Epithelial cell of proximal tubule (primary cell): Measurements from ENCODE around the gene CXXC1. TPM values are rescaled to one million over a fixed set of nuclear protein-coding genes. Genes with fewer than 3 reads are reported as not detected.
"Not testable (repeated sequence)": the region's sequence is repeated elsewhere in the genome, so short reads cannot be mapped to it uniquely, and the experiment has no call there.

Experiments
- DNase-seq: peaks from one replicate; pipeline ENCODE4 v3.0.0-alpha.2; 2011; ENCODE audit warnings: low read depth
- H3K4me3 ChIP-seq: 2 replicates; pipeline ENCODE4 v1.5.1; 2011; ENCODE audit warnings: low read depth, mild to moderate bottlenecking, low read length
- CTCF ChIP-seq: conservative IDR thresholded peaks from 2 replicates; pipeline ENCODE4 v1.5.1; 2012; ENCODE audit warnings: low read depth, mild to moderate bottlenecking, low read length
- total RNA-seq: library from RNA; depleted of rRNA; stranded (reverse); fragments of >200 nt; gene quantifications from 2 replicates; pipeline ENCODE4 v1.2.3, GENCODE V29; 2015

CXXC1 gene
- total RNA-seq, 1 donor from 2014 or later: 35.8 TPM

- no peak for TF ChIP-seq CTCF
- DNase-seq: no peak
- no peak overlapping the region for H3K4me3 ChIP-seq
These were observed 27.8 kb upstream of the CXXC1 start for GRCh38 chr18:50315100-50315871.

- DNase-seq: no peak
- no peak for TF ChIP-seq CTCF
- H3K4me3 ChIP-seq: no peak overlapping the region
These were observed 26.5 kb upstream of the CXXC1 start for GRCh38 chr18:50313873-50314460.

GRCh38 chr18:50313031-50313607, 25.6 kb upstream of the CXXC1 start:
- H3K4me3 ChIP-seq: no peak overlapping the region
- no peak for DNase-seq
- TF ChIP-seq CTCF: no peak

- no peak overlapping the region for H3K4me3 ChIP-seq
- no peak for DNase-seq
- TF ChIP-seq CTCF: no peak
These were observed 25.0 kb upstream of the CXXC1 start for GRCh38 chr18:50312296-50313030.

GRCh38 chr18:50311650-50312049, 24.2 kb upstream of the CXXC1 start:
- H3K4me3 ChIP-seq: no peak overlapping the region
- no peak for TF ChIP-seq CTCF
- peak; percentile 39 for DNase-seq

GRCh38 chr18:50310080-50310479, 22.6 kb upstream of the CXXC1 start:
- TF ChIP-seq CTCF: no peak
- DNase-seq: no peak
- no peak overlapping the region for H3K4me3 ChIP-seq

- not testable (repeated sequence) for DNase-seq, H3K4me3 ChIP-seq
These were observed 21.4 kb upstream of the CXXC1 start for GRCh38 chr18:50308851-50309250.
